H9 (cell line): ENCODE results near the gene CDKAL1. TPM values are rescaled to one million over a fixed set of nuclear protein-coding genes. Genes with fewer than 3 reads are reported as not detected.

Source experiments
- DNase-seq: peaks from one replicate; pipeline ENCODE4 v3.0.0-alpha.2; 2017
- H2AFZ ChIP-seq: one replicate; pipeline ENCODE4 v1.6.1; 2013; ENCODE audit warnings: mild to moderate bottlenecking, low read length, control low read depth, moderate library complexity
- H2AK5ac ChIP-seq: 2 replicates; pipeline ENCODE4 v1.6.1; 2013; ENCODE audit warnings: low read length, control low read depth, mixed read lengths; ENCODE audit not compliant: insufficient read length
- H2BK120ac ChIP-seq: one replicate; pipeline ENCODE4 v1.6.1; 2013; ENCODE audit warnings: low read depth, mild to moderate bottlenecking, low read length, control low read depth, inconsistent platforms; ENCODE audit not compliant: poor library complexity, severe bottlenecking
- H2BK12ac ChIP-seq: 2 replicates; pipeline ENCODE4 v1.6.1; 2013; ENCODE audit warnings: low read length, control low read depth, mixed read lengths, low read depth; ENCODE audit not compliant: insufficient read length
- H2BK15ac ChIP-seq: 2 replicates; pipeline ENCODE4 v1.6.1; 2013; ENCODE audit warnings: low read depth, low read length, control low read depth
- H2BK20ac ChIP-seq: one replicate; pipeline ENCODE4 v1.6.1; 2013; ENCODE audit warnings: low read depth, mild to moderate bottlenecking, low read length, control low read depth, inconsistent platforms; ENCODE audit not compliant: poor library complexity, severe bottlenecking
- H2BK5ac ChIP-seq: 2 replicates; pipeline ENCODE4 v1.6.1; 2013; ENCODE audit warnings: low read length, control low read depth, mixed read lengths; ENCODE audit not compliant: insufficient read length
- H3K14ac ChIP-seq: 2 replicates; pipeline ENCODE4 v1.6.1; 2013; ENCODE audit warnings: low read length, control low read depth; ENCODE audit not compliant: insufficient read depth
- H3K18ac ChIP-seq: 2 replicates; pipeline ENCODE4 v1.6.1; 2013; ENCODE audit warnings: low read depth, mild to moderate bottlenecking, mixed read lengths, low read length, control low read depth; ENCODE audit not compliant: insufficient read length
- H3K23ac ChIP-seq: 2 replicates; pipeline ENCODE4 v1.6.1; 2013; ENCODE audit warnings: low read length, control low read depth, mixed read lengths, low read depth; ENCODE audit not compliant: insufficient read length
- H3K23me2 ChIP-seq: 2 replicates; pipeline ENCODE4 v1.6.1; 2013; ENCODE audit warnings: low read depth, mild to moderate bottlenecking, mixed read lengths, low read length, control low read depth; ENCODE audit not compliant: insufficient read length, poor library complexity, severe bottlenecking
- H3K27ac ChIP-seq: 2 replicates; pipeline ENCODE4 v1.5.1; 2013; ENCODE audit warnings: low read length, control low read depth, mixed read lengths, low read depth; ENCODE audit not compliant: insufficient read length
- H3K27me3 ChIP-seq: 2 replicates; pipeline ENCODE4 v1.6.1; 2013; ENCODE audit warnings: low read length, control low read depth, inconsistent platforms; ENCODE audit not compliant: insufficient read depth
- H3K4ac ChIP-seq: 2 replicates; pipeline ENCODE4 v1.6.1; 2013; ENCODE audit warnings: low read depth, mild to moderate bottlenecking, control low read depth, inconsistent platforms, low read length, moderate library complexity
- H3K4me1 ChIP-seq: 2 replicates; pipeline ENCODE4 v1.6.1; 2013; ENCODE audit warnings: low read length, control low read depth, inconsistent platforms; ENCODE audit not compliant: insufficient read depth
- H3K4me2 ChIP-seq: 2 replicates; pipeline ENCODE4 v1.6.1; 2013; ENCODE audit warnings: low read length, control low read depth, mixed read lengths; ENCODE audit not compliant: insufficient read length, insufficient read depth
- H3K56ac ChIP-seq: 2 replicates; pipeline ENCODE4 v1.6.1; 2013; ENCODE audit warnings: low read depth, mild to moderate bottlenecking, mixed read lengths, low read length, control low read depth; ENCODE audit not compliant: insufficient read length
- H3K79me1 ChIP-seq: 2 replicates; pipeline ENCODE4 v1.6.1; 2013; ENCODE audit warnings: low read depth, mild to moderate bottlenecking, moderate library complexity, low read length, control low read depth, inconsistent platforms; ENCODE audit not compliant: insufficient read depth, poor library complexity, severe bottlenecking
- H3K79me2 ChIP-seq: 2 replicates; pipeline ENCODE4 v1.6.1; 2013; ENCODE audit warnings: low read length, control low read depth, inconsistent platforms; ENCODE audit not compliant: insufficient read depth
- H3K9ac ChIP-seq: 2 replicates; pipeline ENCODE4 v1.6.1; 2013; ENCODE audit warnings: low read length, control low read depth, mixed read lengths; ENCODE audit not compliant: insufficient read length; ENCODE audit errors: extremely low read depth
- H3K9me3 ChIP-seq: one replicate; pipeline ENCODE4 v1.6.1; 2013; ENCODE audit warnings: low read depth, low read length, inconsistent platforms; ENCODE audit not compliant: control insufficient read depth
- H3T11ph ChIP-seq: one replicate; pipeline ENCODE4 v1.6.1; 2013; ENCODE audit warnings: mild to moderate bottlenecking, low read length, control low read depth, inconsistent platforms
- H4K20me1 ChIP-seq: one replicate; pipeline ENCODE4 v1.6.1; 2013; ENCODE audit not compliant: control insufficient read depth, insufficient read length, insufficient read depth
- H4K5ac ChIP-seq: 2 replicates; pipeline ENCODE4 v1.6.1; 2013; ENCODE audit warnings: low read depth, mild to moderate bottlenecking, mixed read lengths, low read length, control low read depth; ENCODE audit not compliant: insufficient read length
- H4K8ac ChIP-seq: replicated peaks from 2 replicates; pipeline ENCODE4 v1.6.1; 2013; ENCODE audit warnings: low read length, control low read depth, mixed read lengths, low read depth; ENCODE audit not compliant: insufficient read length
- H4K91ac ChIP-seq: 2 replicates; pipeline ENCODE4 v1.6.1; 2013; ENCODE audit warnings: low read depth, mild to moderate bottlenecking, moderate library complexity, mixed read lengths, low read length, control low read depth; ENCODE audit not compliant: insufficient read length
- H3K27ac Mint-ChIP-seq, 3 experiments: 2 replicates in 2 of 3; 3 replicates in 1 of 3; pipeline ENCODE4 v1.8.0; 2020 to 2021; ENCODE audit warnings: mixed read lengths in 3 of 3, mild to moderate bottlenecking in 1 of 3, moderate library complexity in 1 of 3
- H3K27me3 Mint-ChIP-seq: 2 replicates; pipeline ENCODE4 v1.8.0; 2021; ENCODE audit warnings: low read depth, mild to moderate bottlenecking, moderate library complexity, mixed read lengths
- H3K36me3 Mint-ChIP-seq, 3 experiments: 2 replicates in 2 of 3; 3 replicates in 1 of 3; pipeline ENCODE4 v1.8.0; 2020 to 2021; ENCODE audit warnings: low read depth in 3 of 3, mixed read lengths in 3 of 3; ENCODE audit not compliant: insufficient read depth in 1 of 3
- H3K4me1 Mint-ChIP-seq, 2 experiments: 2 replicates each; pipeline ENCODE4 v1.8.0; 2020; ENCODE audit warnings: mixed read lengths in 2 of 2
- H3K4me3 Mint-ChIP-seq, 2 experiments: 2 replicates in 1 of 2; 3 replicates in 1 of 2; pipeline ENCODE4 v1.8.0; 2020 to 2021; ENCODE audit warnings: mild to moderate bottlenecking in 2 of 2, mixed read lengths in 2 of 2, moderate library complexity in 1 of 2
- H3K9me3 Mint-ChIP-seq, 2 experiments: 2 replicates in 1 of 2; 3 replicates in 1 of 2; pipeline ENCODE4 v1.8.0; 2020; ENCODE audit warnings: mild to moderate bottlenecking in 2 of 2, mixed read lengths in 2 of 2, moderate library complexity in 1 of 2
- total RNA-seq: library from RNA; stranded (reverse); gene quantifications from 2 replicates; pipeline ENCODE4 v1.2.1, GENCODE V29; 2021
- TF ChIP-seq, protein P1 (sequence below): fragments of 200-600 bp; sonication (generic); conservative IDR thresholded peaks from 3 replicates; pipeline ENCODE4 v1.8.0; 2021; ENCODE audit warnings: antibody characterized with exemption, mild to moderate bottlenecking

Gene CDKAL1
- total RNA-seq, 1 experiment from 2014 or later, result 23.0 TPM

DNA sequence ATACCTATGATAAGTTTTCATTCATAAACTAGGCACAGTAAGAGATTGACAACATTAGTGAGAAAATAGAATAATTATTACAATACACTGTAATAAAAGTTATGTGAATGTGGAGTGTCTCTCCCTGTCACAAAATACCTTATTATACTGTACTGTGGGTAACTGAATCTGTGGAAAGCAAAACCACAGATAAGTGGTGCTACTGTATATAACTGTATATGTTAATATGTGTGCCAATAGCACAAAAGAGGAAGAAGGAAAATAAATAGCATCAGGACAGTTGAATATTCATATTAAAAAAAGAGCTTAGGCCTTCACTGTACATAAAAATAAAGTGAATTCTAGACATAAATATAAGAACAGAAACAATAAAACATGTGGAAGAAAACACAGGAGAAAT, 243.5 kb downstream of the CDKAL1 start:
- Histone ChIP-seq H3K79me2 (no peaks in the 10 kb centered on the region), H3T11ph (no peak overlapping the region), H3K9ac (no peak overlapping the region), H2BK20ac (no peak overlapping the region), H2AK5ac (no peak overlapping the region), H3K14ac (no peak overlapping the region), H3K23me2 (peaks cover 2% of the 10 kb centered on the region), H3K27me3 (no peaks in the 10 kb centered on the region), H4K5ac (no peak overlapping the region), H2AFZ (no peak overlapping the region), H2BK120ac (no peak overlapping the region), H3K56ac (no peak overlapping the region), H3K79me1 (no peaks in the 10 kb centered on the region), H3K27ac (no peak overlapping the region), H3K9me3 (no peaks in the 10 kb centered on the region), H2BK12ac (no peak overlapping the region), H4K20me1 (no peaks in the 10 kb centered on the region), H2BK15ac (no peak overlapping the region), H3K23ac (no peak overlapping the region), H3K18ac (no peak overlapping the region), H3K4ac (no peak overlapping the region), H2BK5ac (no peak overlapping the region), H3K4me1 (peaks cover 3% of the 10 kb centered on the region; the same call in 1 of the 2 replicates), H4K8ac (no peak overlapping the region), H3K4me2 (no peak overlapping the region), H4K91ac (no peak overlapping the region)
- Mint-ChIP-seq H3K36me3 (peaks cover 0 to 8% (median 6%) of the 10 kb centered on the region in 3 experiments; a peak in 4 of 7 replicates), H3K9me3 (no peaks in the 10 kb centered on the region), H3K27ac (no peak overlapping the region), H3K4me3 (no peak overlapping the region), H3K27me3 (no peaks in the 10 kb centered on the region), H3K4me1 (peaks cover 0 to 3% of the 10 kb centered on the region in 2 experiments; a peak in 1 of 4 replicates)
- DNase-seq, result no peak
- TF ChIP-seq, protein P1, sequence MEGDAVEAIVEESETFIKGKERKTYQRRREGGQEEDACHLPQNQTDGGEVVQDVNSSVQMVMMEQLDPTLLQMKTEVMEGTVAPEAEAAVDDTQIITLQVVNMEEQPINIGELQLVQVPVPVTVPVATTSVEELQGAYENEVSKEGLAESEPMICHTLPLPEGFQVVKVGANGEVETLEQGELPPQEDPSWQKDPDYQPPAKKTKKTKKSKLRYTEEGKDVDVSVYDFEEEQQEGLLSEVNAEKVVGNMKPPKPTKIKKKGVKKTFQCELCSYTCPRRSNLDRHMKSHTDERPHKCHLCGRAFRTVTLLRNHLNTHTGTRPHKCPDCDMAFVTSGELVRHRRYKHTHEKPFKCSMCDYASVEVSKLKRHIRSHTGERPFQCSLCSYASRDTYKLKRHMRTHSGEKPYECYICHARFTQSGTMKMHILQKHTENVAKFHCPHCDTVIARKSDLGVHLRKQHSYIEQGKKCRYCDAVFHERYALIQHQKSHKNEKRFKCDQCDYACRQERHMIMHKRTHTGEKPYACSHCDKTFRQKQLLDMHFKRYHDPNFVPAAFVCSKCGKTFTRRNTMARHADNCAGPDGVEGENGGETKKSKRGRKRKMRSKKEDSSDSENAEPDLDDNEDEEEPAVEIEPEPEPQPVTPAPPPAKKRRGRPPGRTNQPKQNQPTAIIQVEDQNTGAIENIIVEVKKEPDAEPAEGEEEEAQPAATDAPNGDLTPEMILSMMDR, result no peak
